ENCODE measurements around the gene RETSAT. TPM values are rescaled to one million over a fixed set of nuclear protein-coding genes. Genes with fewer than 3 reads are reported as not detected.
"Not testable (repeated sequence)": the region's sequence is repeated elsewhere in the genome, so short reads cannot be mapped to it uniquely, and the experiment has no call there.

RETSAT gene
- total RNA-seq, 2 donors from 2014 or later, result 37.4 to 44.3 TPM

- ATAC-seq (ENCODE audit: insufficient number of reproducible peaks, low FRiP score, low read depth) (no peak), DNase-seq (ENCODE audit: low spot score) (no peak)
- Histone ChIP-seq H3K36me3 (peaks cover 29% of the 10 kb centered on the region), H3K4me3 (peak overlapping the region; percentile 84), H3K9me3 (no peaks in the 10 kb centered on the region), H3K27ac (peak overlapping the region; percentile 89 to 98), H3K27me3 (replicated peaks; ENCODE audit: insufficient read depth) (no peaks in the 10 kb centered on the region), H3K4me1 (ENCODE audit: control insufficient read depth in 1 of 2, low read depth in 2 of 2) (peaks cover 35 to 55% of the 10 kb centered on the region in 2 donors)
- TF ChIP-seq, protein P1, sequence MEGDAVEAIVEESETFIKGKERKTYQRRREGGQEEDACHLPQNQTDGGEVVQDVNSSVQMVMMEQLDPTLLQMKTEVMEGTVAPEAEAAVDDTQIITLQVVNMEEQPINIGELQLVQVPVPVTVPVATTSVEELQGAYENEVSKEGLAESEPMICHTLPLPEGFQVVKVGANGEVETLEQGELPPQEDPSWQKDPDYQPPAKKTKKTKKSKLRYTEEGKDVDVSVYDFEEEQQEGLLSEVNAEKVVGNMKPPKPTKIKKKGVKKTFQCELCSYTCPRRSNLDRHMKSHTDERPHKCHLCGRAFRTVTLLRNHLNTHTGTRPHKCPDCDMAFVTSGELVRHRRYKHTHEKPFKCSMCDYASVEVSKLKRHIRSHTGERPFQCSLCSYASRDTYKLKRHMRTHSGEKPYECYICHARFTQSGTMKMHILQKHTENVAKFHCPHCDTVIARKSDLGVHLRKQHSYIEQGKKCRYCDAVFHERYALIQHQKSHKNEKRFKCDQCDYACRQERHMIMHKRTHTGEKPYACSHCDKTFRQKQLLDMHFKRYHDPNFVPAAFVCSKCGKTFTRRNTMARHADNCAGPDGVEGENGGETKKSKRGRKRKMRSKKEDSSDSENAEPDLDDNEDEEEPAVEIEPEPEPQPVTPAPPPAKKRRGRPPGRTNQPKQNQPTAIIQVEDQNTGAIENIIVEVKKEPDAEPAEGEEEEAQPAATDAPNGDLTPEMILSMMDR (IDR thresholded peaks at IDR 0.05), result no peak
Measured at GRCh38 chr2:85326406-85327159, 27.7 kb downstream of the RETSAT start.

DNA sequence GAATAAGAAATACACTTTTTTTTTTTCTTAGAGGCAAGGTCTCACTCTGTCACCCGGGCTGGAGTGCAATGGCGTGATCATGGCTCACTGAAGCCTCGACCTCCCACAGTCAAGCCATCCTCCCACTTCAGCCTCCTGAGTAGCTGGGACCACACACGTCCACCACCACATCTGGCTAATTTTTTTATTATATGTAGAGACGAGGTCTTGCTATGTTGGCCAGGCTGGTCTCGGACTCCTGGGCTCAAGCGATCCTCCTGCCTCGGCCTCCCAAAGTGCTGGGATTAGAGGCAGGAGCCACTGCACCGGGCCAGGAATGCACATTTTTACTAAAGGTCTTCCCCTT lies 28.9 kb downstream of the RETSAT start:
- Histone ChIP-seq H3K27me3 (replicated peaks; ENCODE audit: insufficient read depth) (no peaks in the 10 kb centered on the region), H3K4me3 (peak overlapping the region; percentile 84), H3K36me3 (peaks cover 35% of the 10 kb centered on the region), H3K9me3 (no peaks in the 10 kb centered on the region), H3K4me1 (ENCODE audit: control insufficient read depth in 1 of 2, low read depth in 2 of 2) (peaks cover 40 to 55% of the 10 kb centered on the region in 2 donors), H3K27ac (no peak overlapping the region)
- ATAC-seq (ENCODE audit: insufficient number of reproducible peaks, low FRiP score, low read depth) (no peak), DNase-seq (ENCODE audit: low spot score) (no peak)
- TF ChIP-seq, protein P1 (IDR thresholded peaks at IDR 0.05), result no peak

DNA sequence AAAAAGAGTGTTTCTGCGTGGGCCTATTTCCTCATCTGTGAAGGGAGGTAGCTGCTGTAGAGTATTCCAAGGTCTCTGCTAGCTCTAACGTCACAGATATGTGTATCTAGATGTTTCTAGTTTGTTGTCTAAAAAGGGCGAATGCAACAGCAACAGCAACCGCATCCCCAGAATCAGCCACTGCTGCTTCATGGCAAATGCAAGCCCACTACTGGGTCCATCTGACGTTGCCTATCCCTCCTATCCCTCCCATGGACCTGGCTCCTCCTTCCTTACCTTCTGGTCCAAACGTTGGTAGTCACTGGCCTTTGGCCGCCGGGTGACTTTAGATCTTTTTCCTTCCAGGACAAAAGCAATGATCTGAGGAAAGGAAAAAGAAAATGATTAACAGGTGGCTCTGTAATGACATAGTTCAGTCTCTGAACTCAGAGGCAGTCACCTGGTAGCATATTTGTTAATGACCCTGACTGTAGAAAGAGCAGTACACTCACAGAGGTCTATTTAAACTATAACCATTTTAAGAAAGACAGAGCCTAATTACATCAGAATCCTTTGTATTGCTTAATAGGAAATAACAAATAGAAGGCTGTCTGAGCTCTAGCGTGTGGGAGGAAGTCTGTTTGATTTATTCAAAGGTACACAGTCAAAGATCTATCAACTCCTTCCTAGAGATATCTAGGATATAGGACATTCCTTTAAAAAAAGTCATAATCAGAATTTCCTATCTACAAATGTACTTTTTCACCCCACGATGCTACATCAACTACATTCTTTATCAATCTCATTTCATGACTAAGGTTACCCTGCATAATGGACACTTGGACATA lies 29.5 kb downstream of the RETSAT start:
- TF ChIP-seq, protein P1 (IDR thresholded peaks at IDR 0.05), result no peak
- H3K4me1 ChIP-seq (ENCODE audit: control insufficient read depth in 1 of 2, low read depth in 2 of 2), result peaks cover 40 to 55% of the 10 kb centered on the region in 2 donors
- H3K4me3 ChIP-seq, result peak overlapping the region; percentile 84
- H3K36me3 ChIP-seq, result peaks cover 35% of the 10 kb centered on the region
- no peaks in the 10 kb centered on the region for H3K9me3 ChIP-seq
- no peak for ATAC-seq (ENCODE audit: insufficient number of reproducible peaks, low FRiP score, low read depth)
- H3K27me3 ChIP-seq (replicated peaks; ENCODE audit: insufficient read depth), result no peaks in the 10 kb centered on the region
- no peak for DNase-seq (ENCODE audit: low spot score)
- no peak overlapping the region for H3K27ac ChIP-seq

DNA sequence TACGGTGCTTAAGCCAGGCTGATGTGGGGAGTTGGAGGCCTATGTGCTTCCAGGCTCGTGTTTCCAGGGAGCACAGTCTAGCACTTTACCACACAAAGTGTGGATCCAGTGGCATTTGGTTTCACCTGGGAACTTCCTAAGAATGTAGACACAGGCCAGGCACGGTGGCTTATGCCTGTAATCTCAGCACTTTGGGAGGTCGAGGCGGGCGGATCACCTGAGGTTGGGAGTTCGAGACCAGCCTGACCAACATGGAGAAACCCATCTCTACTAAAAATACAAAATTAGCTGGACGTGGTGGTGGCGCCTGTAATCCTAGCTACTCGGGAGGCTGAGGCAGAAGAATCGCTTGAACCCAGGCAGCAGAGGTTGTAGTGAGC lies 30.4 kb downstream of the RETSAT start:
- ATAC-seq (ENCODE audit: insufficient number of reproducible peaks, low FRiP score, low read depth); H3K4me3 ChIP-seq; H3K27ac ChIP-seq; DNase-seq (ENCODE audit: low spot score); H3K9me3 ChIP-seq; H3K27me3 ChIP-seq (replicated peaks; ENCODE audit: insufficient read depth): not testable (repeated sequence)
- H3K36me3 ChIP-seq, result peaks cover 35% of the 10 kb centered on the region
- H3K4me1 ChIP-seq (ENCODE audit: control insufficient read depth in 1 of 2, low read depth in 2 of 2), result peaks cover 39 to 55% of the 10 kb centered on the region in 2 donors

- Histone ChIP-seq H3K9me3 (no peaks in the 10 kb centered on the region), H3K4me3 (no peak overlapping the region), H3K4me1 (ENCODE audit: control insufficient read depth in 1 of 2, low read depth in 2 of 2) (peaks cover 36 to 58% of the 10 kb centered on the region in 2 donors), H3K27ac (no peak overlapping the region), H3K36me3 (peaks cover 35% of the 10 kb centered on the region), H3K27me3 (replicated peaks; ENCODE audit: insufficient read depth) (no peaks in the 10 kb centered on the region)
- TF ChIP-seq, protein P1 (IDR thresholded peaks at IDR 0.05), result no peak
- ATAC-seq (ENCODE audit: insufficient number of reproducible peaks, low FRiP score, low read depth), result no peak
- no peak for DNase-seq (ENCODE audit: low spot score)
Measured at GRCh38 chr2:85323351-85323987, 30.9 kb downstream of the RETSAT start.
